Upper lobe of left lung (tissue), 6 donors: Measurements from ENCODE around the gene TBC1D19. TPM values are rescaled to one million over a fixed set of nuclear protein-coding genes. Genes with fewer than 3 reads are reported as not detected.
A peak's percentile ranks its signal among the peaks of the same experiment; 100 is the strongest.
"Not testable (repeated sequence)": the region's sequence is repeated elsewhere in the genome, so short reads cannot be mapped to it uniquely, and the experiment has no call there.

ENCODE experiments used
- ATAC-seq, 2 donors: fragments of 200-7000 bp; cut with Tn5 transposase; one replicate each; pipeline ENCODE4 v1.9.1; 2022; ENCODE audit warnings: mild to moderate bottlenecking in 2 of 2, moderate library complexity in 2 of 2; ENCODE audit not compliant: low FRiP score in 2 of 2
- DNase-seq, 2 donors: peaks; one replicate each; pipeline ENCODE4 v3.0.0-alpha.2; 2019 to 2020
- H3K27ac ChIP-seq, 4 donors: fragments of 200-600 bp; sonication (generic); one replicate each; pipeline ENCODE4 v1.5.1; 2016 to 2019
- H3K27me3 ChIP-seq, 4 donors: fragments of 200-600 bp; sonication (generic); one replicate each; pipeline ENCODE4 v1.5.1; 2017 to 2019
- H3K36me3 ChIP-seq, 4 donors: fragments of 200-600 bp; sonication (generic); one replicate each; pipeline ENCODE4 v1.5.1; 2016 to 2019
- H3K4me1 ChIP-seq, 4 donors: fragments of 200-600 bp; sonication (generic); one replicate each; pipeline ENCODE4 v1.5.1; 2018 to 2019
- H3K4me3 ChIP-seq, 4 donors: fragments of 200-600 bp; sonication (generic); one replicate each; pipeline ENCODE4 v1.5.1; 2017 to 2019; ENCODE audit warnings: mild to moderate bottlenecking in 2 of 4, moderate library complexity in 1 of 4
- H3K9me3 ChIP-seq, 4 donors: fragments of 200-600 bp; sonication (generic); one replicate each; pipeline ENCODE4 v1.5.1; 2018 to 2019
- CTCF ChIP-seq, 6 experiments: fragments of 450-650 bp in 4 of 6; fragments of 200-600 bp in 2 of 6; sonication (generic) in 2 of 6; IDR thresholded peaks; one replicate each; pipeline ENCODE4 v1.5.1; 2016 to 2019; ENCODE audit warnings: antibody characterized with exemption in 6 of 6
- EP300 ChIP-seq, 4 donors: sonication (generic); formaldehyde crosslinking; IDR thresholded peaks; one replicate each; pipeline ENCODE4 v1.5.1; 2017; ENCODE audit warnings: antibody characterized with exemption in 4 of 4, control low read depth in 2 of 4
- POLR2A ChIP-seq, 4 donors: fragments of 450-650 bp; IDR thresholded peaks; one replicate each; pipeline ENCODE4 v1.5.1; 2016 to 2017; ENCODE audit warnings: antibody characterized with exemption in 4 of 4, mild to moderate bottlenecking in 2 of 4
- POLR2AphosphoS5 ChIP-seq, 2 donors: sonication (generic); formaldehyde crosslinking; IDR thresholded peaks; one replicate each; pipeline ENCODE4 v1.5.1; 2017; ENCODE audit warnings: antibody characterized with exemption in 2 of 2
- WGBS, 2 donors: methylation state at CpG; one replicate each; pipeline ENCODE4 v1.1.5; 2017 to 2018; 5-methylcytosine and 5-hydroxymethylcytosine counted together
- total RNA-seq, 6 donors: library from RNA; depleted of rRNA in 4 of 6; stranded (reverse); fragments of >200 nt in 4 of 6; gene quantifications; one replicate each; pipeline versions ENCODE4 v1.1.0 to v1.2.1, GENCODE V29; 2016 to 2021
- donor health status: DM: no; HTN: no; CAD: no; lungs with moderate emphysema.
- donor health status: DM: no; HTN: yes; CAD: no; lungs with severe emphysema.

TBC1D19 gene
- total RNA-seq = 10 to 100 TPM in 3 of 6 donors, 1 to 10 TPM in 3; 6.8 to 35.6 (median 11.8) TPM

GRCh38 chr4:26583865-26584652 is at the start of gene TBC1D19:
TSS of gene TBC1D19 (plus strand) at chr4:26584084. CDS start at chr4:26584194, 110 bp downstream.
- peak in 3 of 4 donors; percentile 22 to 60 (median 41) for TF ChIP-seq POLR2A (IDR thresholded peaks at IDR 0.05)
- TF ChIP-seq POLR2AphosphoS5 (IDR thresholded peaks at IDR 0.05) = peak; percentile 55 to 80
- TF ChIP-seq CTCF (IDR thresholded peaks at IDR 0.05) = no peak
- DNase-seq (peak; percentile 92 to 95), ATAC-seq (peak; percentile 99 to 100)
- Histone ChIP-seq H3K27ac (peak within 1 kb of the TSS; percentile 71 to 85 (median 78)), H3K27me3 (no peaks in the 10 kb centered on the region), H3K4me3 (peak within 1 kb of the TSS; percentile 76 to 94 (median 82)), H3K4me1 (peaks cover 0 to 13% (median 7%) of the 10 kb centered on the region in 4 donors), H3K36me3 (no peaks in the 10 kb centered on the region), H3K9me3 (no peaks in the 10 kb centered on the region)
- 1% methylated on average over 17 to 39 of the region's 39 CpGs for WGBS, 2 donors

- no peak for DNase-seq
Measured at GRCh38 chr4:26542991-26543390, 40.9 kb upstream of the TBC1D19 start.

DNA sequence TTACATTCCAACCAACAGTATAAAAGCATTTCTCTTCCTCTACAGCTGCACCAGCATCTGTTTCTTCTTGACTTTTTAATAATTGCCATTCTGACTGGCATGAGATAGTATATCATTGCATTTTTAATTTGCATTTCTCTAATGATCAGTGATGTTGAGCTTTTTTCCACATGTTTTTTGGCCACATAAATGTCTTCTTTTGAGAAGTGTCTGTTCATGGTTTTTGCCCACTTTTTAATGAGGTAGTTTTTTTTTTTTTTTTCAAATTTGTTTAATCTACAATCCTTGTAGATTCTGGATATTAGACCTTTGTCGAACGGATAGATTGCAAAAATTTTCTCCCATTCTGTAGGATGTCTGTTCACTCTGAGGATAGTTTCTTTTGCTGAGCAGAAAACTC is 39.5 kb upstream of the TBC1D19 start:
- Histone ChIP-seq H3K36me3 (no peaks in the 10 kb centered on the region), H3K4me3 (no peak overlapping the region), H3K9me3 (peaks cover 0 to 5% (median 1%) of the 10 kb centered on the region in 4 donors), H3K4me1 (no peaks in the 10 kb centered on the region), H3K27ac (no peak overlapping the region), H3K27me3 (no peaks in the 10 kb centered on the region)
- no peak for DNase-seq
- no peak for ATAC-seq
- WGBS, 2 donors = 94 to 95% methylated on average over 2 of the region's 2 CpGs
- TF ChIP-seq POLR2AphosphoS5 (IDR thresholded peaks at IDR 0.05) = no peak
- TF ChIP-seq POLR2A (IDR thresholded peaks at IDR 0.05) = no peak
- TF ChIP-seq CTCF (IDR thresholded peaks at IDR 0.05) = no peak
- TF ChIP-seq EP300 (IDR thresholded peaks at IDR 0.05) = no peak

More at GRCh38 chr4:26542991-26543390, 40.9 kb upstream of the TBC1D19 start:
- Histone ChIP-seq H3K36me3 (no peaks in the 10 kb centered on the region), H3K27ac (no peak overlapping the region), H3K27me3 (no peaks in the 10 kb centered on the region), H3K9me3 (peaks cover 0 to 5% (median 1%) of the 10 kb centered on the region in 4 donors), H3K4me3 (no peak overlapping the region), H3K4me1 (no peaks in the 10 kb centered on the region)
- no peak for ATAC-seq
- no peak for TF ChIP-seq POLR2A (IDR thresholded peaks at IDR 0.05)
- no peak for TF ChIP-seq POLR2AphosphoS5 (IDR thresholded peaks at IDR 0.05)
- no peak for TF ChIP-seq EP300 (IDR thresholded peaks at IDR 0.05)
- no peak for TF ChIP-seq CTCF (IDR thresholded peaks at IDR 0.05)
- WGBS, 2 donors = 57 to 71% methylated on average over 3 of the region's 3 CpGs

GRCh38 chr4:26548379-26548778 is 35.5 kb upstream of the TBC1D19 start:
- H3K9me3 ChIP-seq, H3K27me3 ChIP-seq, DNase-seq, H3K4me1 ChIP-seq, ATAC-seq, H3K27ac ChIP-seq, H3K36me3 ChIP-seq, H3K4me3 ChIP-seq: not testable (repeated sequence)
- 76 to 77% methylated on average over 1 of the region's 1 CpG for WGBS, 2 donors

DNA sequence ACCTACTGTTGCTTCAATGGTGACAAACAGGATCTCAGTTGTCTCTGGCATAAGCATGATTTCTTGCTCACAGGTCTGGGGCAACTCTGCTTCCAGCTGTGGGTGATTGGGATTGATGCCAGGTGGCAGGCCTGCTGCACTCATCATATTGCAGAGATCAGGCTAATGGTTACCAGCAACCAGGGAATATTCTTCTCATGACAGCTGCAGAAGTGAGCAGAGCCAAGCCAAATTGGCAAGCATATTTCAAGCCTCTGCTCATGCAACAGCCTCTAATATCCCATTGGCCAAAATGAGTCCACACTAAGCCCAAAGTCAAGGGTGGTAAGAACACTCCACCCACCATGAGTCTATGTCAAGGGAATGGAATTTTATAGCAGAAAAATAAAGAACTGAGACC is 26.7 kb upstream of the TBC1D19 start:
- H3K4me3 ChIP-seq = no peak overlapping the region
- ATAC-seq (peak in 1 of 2 donors; percentile 68), DNase-seq (no peak)
- no peak overlapping the region for H3K27ac ChIP-seq
- H3K4me1 ChIP-seq = no peaks in the 10 kb centered on the region
- no peaks in the 10 kb centered on the region for H3K9me3 ChIP-seq
- no peaks in the 10 kb centered on the region for H3K27me3 ChIP-seq
- H3K36me3 ChIP-seq = no peaks in the 10 kb centered on the region
- no peak for TF ChIP-seq POLR2A (IDR thresholded peaks at IDR 0.05)
- TF ChIP-seq POLR2AphosphoS5 (IDR thresholded peaks at IDR 0.05) = peak in 1 of 2 donors; percentile 47
- TF ChIP-seq CTCF (IDR thresholded peaks at IDR 0.05) = no peak
